GM23338 (cell line): ENCODE measurements around the gene RBCK1. TPM values are rescaled to one million over a fixed set of nuclear protein-coding genes. Genes with fewer than 3 reads are reported as not detected.

ENCODE experiments used
- ATAC-seq: fragments of 200-7000 bp; cut with Tn5 transposase; 3 replicates; pipeline ENCODE4 v1.9.1; 2020
- DNase-seq: peaks from one replicate; pipeline ENCODE4 v3.0.0-alpha.2; 2015; ENCODE audit warnings: low spot score
- H2AFZ ChIP-seq: fragments of 200-600 bp; sonication (generic); 2 replicates; pipeline ENCODE4 v1.8.0; 2016; ENCODE audit warnings: antibody characterized with exemption, mild to moderate bottlenecking, moderate library complexity
- H3F3A ChIP-seq: fragments of 200-600 bp; sonication (generic); replicated peaks from 2 replicates; pipeline ENCODE4 v1.8.0; 2017; ENCODE audit warnings: antibody characterized with exemption, mixed run types, low read depth
- H3K27ac ChIP-seq: fragments of 200-600 bp; sonication (generic); 2 replicates; pipeline ENCODE4 v1.6.1; 2016; ENCODE audit warnings: low read depth
- H3K27me3 ChIP-seq: fragments of 200-600 bp; sonication (generic); 2 replicates; pipeline ENCODE4 v1.8.0; 2016; ENCODE audit warnings: mild to moderate bottlenecking, mixed run types, moderate library complexity; ENCODE audit not compliant: insufficient read depth
- H3K36me3 ChIP-seq: fragments of 200-600 bp; sonication (generic); 2 replicates; pipeline ENCODE4 v1.8.0; 2016; ENCODE audit warnings: mild to moderate bottlenecking; ENCODE audit not compliant: insufficient read depth
- H3K4me1 ChIP-seq: fragments of 200-600 bp; sonication (generic); 2 replicates; pipeline ENCODE4 v1.8.0; 2016; ENCODE audit warnings: mild to moderate bottlenecking, moderate library complexity; ENCODE audit not compliant: insufficient read depth
- H3K4me2 ChIP-seq: fragments of 200-600 bp; sonication (generic); 2 replicates; pipeline ENCODE4 v1.7.1; 2017; ENCODE audit warnings: mixed run types
- H3K4me3 ChIP-seq: fragments of 200-600 bp; sonication (generic); 2 replicates; pipeline ENCODE4 v1.6.1; 2016; ENCODE audit warnings: mixed run types
- H3K79me2 ChIP-seq: fragments of 200-600 bp; sonication (generic); replicated peaks from 2 replicates; pipeline ENCODE4 v1.8.0; 2017; ENCODE audit warnings: mild to moderate bottlenecking; ENCODE audit not compliant: insufficient read depth
- H3K9me2 ChIP-seq: fragments of 200-600 bp; sonication (generic); 2 replicates; pipeline ENCODE4 v1.8.0; 2017; ENCODE audit not compliant: insufficient read depth
- H4K20me1 ChIP-seq: fragments of 200-600 bp; sonication (generic); replicated peaks from 2 replicates; pipeline ENCODE4 v1.8.0; 2017; ENCODE audit warnings: mild to moderate bottlenecking; ENCODE audit not compliant: insufficient read depth
- H3K27ac Mint-ChIP-seq: 2 replicates; pipeline ENCODE4 v1.8.0; 2020; ENCODE audit warnings: inconsistent platforms, mild to moderate bottlenecking, moderate library complexity, mixed read lengths
- H3K27me3 Mint-ChIP-seq: 3 replicates; pipeline ENCODE4 v1.8.0; 2022; ENCODE audit warnings: low read depth, mild to moderate bottlenecking, moderate library complexity, mixed read lengths, inconsistent platforms; ENCODE audit not compliant: insufficient read depth, poor library complexity
- H3K36me3 Mint-ChIP-seq: 3 replicates; pipeline ENCODE4 v1.8.0; 2021; ENCODE audit warnings: low read depth, mild to moderate bottlenecking, inconsistent platforms, moderate library complexity, mixed read lengths
- H3K4me1 Mint-ChIP-seq: 3 replicates; pipeline ENCODE4 v1.8.0; 2020; ENCODE audit warnings: mild to moderate bottlenecking, inconsistent platforms, mixed read lengths
- H3K4me3 Mint-ChIP-seq: 3 replicates; pipeline ENCODE4 v1.8.0; 2021; ENCODE audit warnings: moderate library complexity, mild to moderate bottlenecking, inconsistent platforms, mixed read lengths
- H3K9me3 Mint-ChIP-seq: 3 replicates; pipeline ENCODE4 v1.8.0; 2020; ENCODE audit warnings: moderate library complexity, mild to moderate bottlenecking, inconsistent platforms, mixed read lengths
- CTCF ChIP-seq, 2 experiments: fragments of 200-600 bp in 1 of 2; sonication (generic) in 1 of 2; conservative IDR thresholded peaks; 2 replicates each; pipeline versions ENCODE4 v1.5.1 to v1.6.1; 2016 to 2017; ENCODE audit warnings: antibody characterized with exemption in 2 of 2, low read depth in 2 of 2, mild to moderate bottlenecking in 2 of 2, moderate library complexity in 1 of 2
- ETS1 ChIP-seq: IDR thresholded peaks from 2 replicates; pipeline ENCODE4 v1.6.1; 2016; ENCODE audit warnings: antibody characterized with exemption
- EZH2 ChIP-seq: fragments of 200-600 bp; sonication (generic); IDR thresholded peaks from one replicate; pipeline ENCODE4 v1.8.0; 2017; ENCODE audit warnings: antibody characterized with exemption, mild to moderate bottlenecking, low read depth; ENCODE audit not compliant: unreplicated experiment
- NANOG ChIP-seq: IDR thresholded peaks from 2 replicates; pipeline ENCODE4 v1.6.1; 2016; ENCODE audit warnings: antibody characterized with exemption, borderline replicate concordance
- REST ChIP-seq: IDR thresholded peaks from one replicate; pipeline ENCODE4 v1.6.1; 2018; ENCODE audit warnings: antibody characterized with exemption; ENCODE audit not compliant: unreplicated experiment
- STAT1 ChIP-seq: IDR thresholded peaks from one replicate; pipeline ENCODE4 v1.6.1; 2016; ENCODE audit warnings: antibody characterized with exemption; ENCODE audit not compliant: unreplicated experiment
- ZNF114 ChIP-seq: fragments of 250-450 bp; sonication (Bioruptor Pico); IDR thresholded peaks from 2 replicates; pipeline ENCODE4 v1.5.0; 2020; ENCODE audit warnings: mild to moderate bottlenecking, moderate library complexity
- ZNF331 ChIP-seq: fragments of 250-450 bp; sonication (Bioruptor Pico); IDR thresholded peaks from 2 replicates; pipeline ENCODE4 v1.5.0; 2020; ENCODE audit warnings: low read depth, mild to moderate bottlenecking, moderate library complexity
- ZNF462 ChIP-seq: fragments of 250-450 bp; sonication (Bioruptor Pico); IDR thresholded peaks from 2 replicates; pipeline ENCODE4 v1.5.0; 2020; ENCODE audit warnings: mild to moderate bottlenecking, moderate library complexity
- polyA plus RNA-seq: library from polyadenylated mRNA; unstranded; fragments of >200 nt; fragmentation: Nextera tagmentation; extraction: Ambion mirVana; gene quantifications from 2 replicates; pipeline ENCODE4 v1.2.1, GENCODE V29; 2016
- total RNA-seq: library from RNA; depleted of rRNA; stranded (reverse); fragments of >200 nt; shearing (Covaris generic); gene quantifications from 2 replicates; pipeline ENCODE4 v1.2.3, GENCODE V29; 2014

RBCK1 gene
- total and polyA plus RNA-seq, 2 experiments from 2014 or later: 52.6 to 56.8 TPM

GRCh38 chr20:368915-369314 is 39.2 kb upstream of the RBCK1 start (continued):
- TF ChIP-seq ZNF462: no peak
- no peak for TF ChIP-seq ETS1

GRCh38 chr20:370151-370600 is 37.9 kb upstream of the RBCK1 start:
- Histone ChIP-seq H3K27ac (no peak overlapping the region), H3K4me3 (no peak overlapping the region), H3K79me2 (no peaks in the 10 kb centered on the region), H3K4me1 (no peaks in the 10 kb centered on the region; the same call in 1 of the 2 replicates), H3K4me2 (no peak overlapping the region), H2AFZ (no peak overlapping the region), H4K20me1 (no peaks in the 10 kb centered on the region), H3F3A (0 out of 2 replicates have a peak, but pooled peaks cover 3% of the 10 kb centered on the region), H3K36me3 (no peaks in the 10 kb centered on the region), H3K9me2 (no peaks in the 10 kb centered on the region), H3K27me3 (no peaks in the 10 kb centered on the region)
- no peak overlapping the region for H3K27ac Mint-ChIP-seq
- peaks cover 13% of the 10 kb centered on the region for H3K27me3 Mint-ChIP-seq
- no peaks in the 10 kb centered on the region; the same call in 2 of the 3 replicates for H3K9me3 Mint-ChIP-seq
- ATAC-seq: no peak
- H3K4me1 Mint-ChIP-seq: peaks cover 20% of the 10 kb centered on the region
- H3K36me3 Mint-ChIP-seq: no peaks in the 10 kb centered on the region
- no peak overlapping the region for H3K4me3 Mint-ChIP-seq
- no peak for DNase-seq
- TF ChIP-seq ZNF331 (CRISPR knock-in tag): no peak
- no peak for TF ChIP-seq ZNF114 (CRISPR knock-in tag)
- no peak for TF ChIP-seq STAT1
- no peak for TF ChIP-seq EZH2
- TF ChIP-seq CTCF (conservative IDR thresholded peaks at IDR 0.05; ENCODE audit: low read depth in 2 of 2): no peak
- no peak for TF ChIP-seq NANOG
- no peak for TF ChIP-seq REST
